Endothelial cell of umbilical vein (primary cell): Measurements from ENCODE around the gene WNT11. TPM values are rescaled to one million over a fixed set of nuclear protein-coding genes. Genes with fewer than 3 reads are reported as not detected.

Experiments
- BruUV-seq: library from RNA; stranded (reverse); fragments of 400-500 nt; replicated peaks from 2 replicates; lab custom pipeline; 2021; lab: Mats Ljungman, UMichigan
- CTCF ChIA-PET: fragments of 300-600, 350-600 bp; sonication (Branson Sonifier 250); formaldehyde crosslinking; loops from one replicate; lab custom pipeline; 2021; ENCODE audit warnings: antibody characterized with exemption, inconsistent platforms; lab: Charles Lee
- POLR2A ChIA-PET: fragments of 300-600, 350-600 bp; sonication (Branson Sonifier 250); formaldehyde crosslinking; loops from one replicate; lab custom pipeline; 2021; ENCODE audit warnings: antibody characterized with exemption, inconsistent platforms; lab: Charles Lee
- DNase-seq: peaks from one replicate; pipeline ENCODE4 v3.0.0-alpha.2; 2011; ENCODE audit warnings: low read depth, low spot score
- FAIRE-seq: peaks from 2 replicates; lab custom pipeline; 2011; peaks lifted over from hg19 to GRCh38; lab: Jason Lieb, UNC
- H2AFZ ChIP-seq: 2 replicates; pipeline ENCODE4 v1.6.0; 2012; ENCODE audit warnings: low read depth, low read length, control low read depth, inconsistent platforms
- H3K27ac ChIP-seq: 2 replicates; pipeline ENCODE4 v1.5.1; 2011; ENCODE audit warnings: low read depth, mild to moderate bottlenecking, control low read depth, low read length, moderate library complexity; ENCODE audit not compliant: insufficient read depth
- H3K27me3 ChIP-seq, 2 experiments: 2 replicates each; pipeline versions ENCODE4 v1.6.0 to v1.6.1; 2011; ENCODE audit warnings: low read length in 2 of 2, mixed read lengths in 1 of 2; ENCODE audit not compliant: control insufficient read depth in 2 of 2, insufficient read depth in 2 of 2
- H3K36me3 ChIP-seq, 2 experiments: 2 replicates in 1 of 2; 3 replicates in 1 of 2; pipeline ENCODE4 v1.5.1; 2011; ENCODE audit warnings: low read length in 2 of 2, mild to moderate bottlenecking in 1 of 2, moderate library complexity in 1 of 2; ENCODE audit not compliant: control insufficient read depth in 2 of 2, insufficient read depth in 2 of 2; ENCODE audit errors: extremely low read depth in 1 of 2
- H3K4me1 ChIP-seq: 3 replicates; pipeline ENCODE4 v1.5.1; 2011; ENCODE audit warnings: mild to moderate bottlenecking, low read length; ENCODE audit not compliant: control insufficient read depth, insufficient read depth; ENCODE audit errors: extremely low read depth
- H3K4me2 ChIP-seq: 2 replicates; pipeline ENCODE4 v1.6.1; 2011; ENCODE audit warnings: low read length, control low read depth, mixed read lengths; ENCODE audit not compliant: insufficient read depth
- H3K4me3 ChIP-seq, 3 experiments: fragments of 200-600 bp in 1 of 3; sonication (generic), shearing (Covaris generic) in 1 of 3; replicated peaks in 1 of 3; 2 replicates each; pipeline ENCODE4 v1.5.1; 2011 to 2016; ENCODE audit warnings: control low read depth in 3 of 3, low read length in 3 of 3, mild to moderate bottlenecking in 2 of 3, inconsistent platforms in 1 of 3, low read depth in 1 of 3, moderate library complexity in 1 of 3; ENCODE audit not compliant: insufficient read depth in 1 of 3
- H3K79me2 ChIP-seq: 2 replicates; pipeline ENCODE4 v1.6.0; 2012; ENCODE audit warnings: low read length, inconsistent platforms; ENCODE audit not compliant: control insufficient read depth, insufficient read depth
- H3K9ac ChIP-seq: replicated peaks from 2 replicates; pipeline ENCODE3; 2011; ENCODE audit warnings: low read length, control low read depth; ENCODE audit not compliant: insufficient read depth; ENCODE audit errors: extremely low read depth
- H3K9me1 ChIP-seq: replicated peaks from 3 replicates; pipeline ENCODE4 v1.6.0; 2011; ENCODE audit warnings: mild to moderate bottlenecking, low read length; ENCODE audit not compliant: control insufficient read depth, insufficient read depth; ENCODE audit errors: extremely low read depth
- H3K9me3 ChIP-seq: replicated peaks from 2 replicates; pipeline ENCODE4 v1.5.1; 2012; ENCODE audit warnings: low read length, inconsistent platforms; ENCODE audit not compliant: control insufficient read depth, insufficient read depth
- H4K20me1 ChIP-seq: replicated peaks from 2 replicates; pipeline ENCODE3; 2011; ENCODE audit warnings: mild to moderate bottlenecking, low read length; ENCODE audit not compliant: control insufficient read depth, insufficient read depth; ENCODE audit errors: extremely low read depth
- CTCF ChIP-seq, 2 donors: IDR thresholded peaks; 1 replicate in 1 of 2; 2 replicates in 1 of 2; pipeline ENCODE4 v1.5.1; 2011; ENCODE audit warnings: low read length in 2 of 2, mild to moderate bottlenecking in 2 of 2, moderate library complexity in 2 of 2, control low read depth in 1 of 2, inconsistent platforms in 1 of 2, low read depth in 1 of 2; ENCODE audit not compliant: insufficient read depth in 1 of 2; ENCODE audit errors: extremely low read depth in 1 of 2
- EZH2 ChIP-seq: IDR thresholded peaks from 2 replicates; pipeline ENCODE4 v1.6.1; 2012; ENCODE audit warnings: borderline replicate concordance, low read depth, mild to moderate bottlenecking, moderate library complexity, low read length, inconsistent platforms; ENCODE audit not compliant: severe bottlenecking
- FOS ChIP-seq: IDR thresholded peaks from 2 replicates; pipeline ENCODE4 v1.6.1; 2011; ENCODE audit warnings: mild to moderate bottlenecking, low read length, moderate library complexity, borderline replicate concordance; ENCODE audit not compliant: insufficient read depth
- GATA2 ChIP-seq: IDR thresholded peaks from 2 replicates; pipeline ENCODE4 v1.7.0; 2011; ENCODE audit warnings: low read depth, mild to moderate bottlenecking, moderate library complexity, mixed read lengths, low read length; ENCODE audit not compliant: insufficient read length, insufficient read depth
- JUN ChIP-seq: IDR thresholded peaks from 2 replicates; pipeline ENCODE4 v1.6.1; 2011; ENCODE audit warnings: borderline replicate concordance, low read depth; ENCODE audit not compliant: insufficient read length, insufficient read depth
- MAX ChIP-seq: IDR thresholded peaks from 2 replicates; pipeline ENCODE4 v1.6.1; 2011; ENCODE audit not compliant: insufficient read depth, insufficient read length
- MYC ChIP-seq: IDR thresholded peaks from one replicate; pipeline ENCODE4 v1.6.1; 2011; ENCODE audit warnings: mild to moderate bottlenecking, low read depth, low read length
- POLR2A ChIP-seq: IDR thresholded peaks from 2 replicates; pipeline ENCODE4 v1.6.1; 2012; ENCODE audit warnings: low read depth, mild to moderate bottlenecking, control low read depth, low read length
- POLR2AphosphoS5 ChIP-seq: IDR thresholded peaks from 2 replicates; pipeline ENCODE4 v1.6.1; 2012; ENCODE audit warnings: low read depth, mild to moderate bottlenecking, control low read depth, low read length, moderate library complexity; ENCODE audit not compliant: insufficient read depth
- dilution Hi-C: fragments of 300-500 bp; cut with MboI; formaldehyde crosslinking; loops from one replicate; pipeline ENCODE4 v1.15.0; 2019; ENCODE audit warnings: low sequenced_read_pairs; ENCODE audit not compliant: extremely low pct_ligation_motif_present
- intact Hi-C: fragments of 100-400 bp; cut with micrococcal nuclease; formaldehyde crosslinking; loops from one replicate; pipeline ENCODE4 v1.10.0; 2022
- polyA plus RNA-seq, 4 experiments: library from polyadenylated mRNA; depleted of rRNA in 3 of 4; stranded (reverse) in 3 of 4; unstranded in 1 of 4; fragments of >200 nt; gene quantifications; 2 replicates each; pipeline versions ENCODE4 v1.2.1 to v1.2.3, GENCODE V29; 2011 to 2012; ENCODE audit warnings: missing spikeins in 1 of 4
- total RNA-seq: library from RNA; stranded (reverse); gene quantifications from 2 replicates; pipeline ENCODE4 v1.2.3, GENCODE V29; 2021

Gene WNT11
- total and polyA plus RNA-seq, 2 donors (not counting 3 experiments of a cell fraction or from before 2014, with no cell fraction given): not detected

- dilution Hi-C loops (no loop called here), intact Hi-C loops (no loop called here)
- TF ChIP-seq MYC (no peak), POLR2A (no peak), CTCF (IDR thresholded peaks at IDR 0.05; ENCODE audit: extremely low read depth in 1 of 2, insufficient read depth in 1 of 2, low read depth in 1 of 2, low read length in 2 of 2) (no peak), FOS (no peak), JUN (no peak), GATA2 (no peak), EZH2 (no peak), MAX (no peak), POLR2AphosphoS5 (no peak)
- H3K4me3 ChIP-seq: no peak overlapping the region
- ChIA-PET POLR2A (no interaction called here), CTCF (interaction anchor here (1.4 to 1.6 kb wide), 2 partner anchors 18 to 37 kb away, joined by 4 to 7 read pairs; no protein-coding TSS in a partner anchor)
- no peaks in the 10 kb centered on the region for H4K20me1 ChIP-seq
- BruUV-seq: no TSS peak
- H3K27ac ChIP-seq: no peak overlapping the region
- H3K79me2 ChIP-seq: no peaks in the 10 kb centered on the region
- no peak overlapping the region for H3K9ac ChIP-seq
- no peak overlapping the region for H2AFZ ChIP-seq
- no peaks in the 10 kb centered on the region for H3K9me3 ChIP-seq
- H3K36me3 ChIP-seq: no peaks in the 10 kb centered on the region
- no peaks in the 10 kb centered on the region for H3K9me1 ChIP-seq
- H3K4me1 ChIP-seq: no peaks in the 10 kb centered on the region
- H3K4me2 ChIP-seq: no peak overlapping the region
- FAIRE-seq (no peak), DNase-seq (no peak)
- H3K27me3 ChIP-seq: no peaks in the 10 kb centered on the region
Observed at GRCh38 chr11:76170468-76170867, 35.8 kb downstream of the WNT11 start.
